ENCODE results near the gene CPNE9. TPM values are rescaled to one million over a fixed set of nuclear protein-coding genes. Genes with fewer than 3 reads are reported as not detected.

Gene CPNE9
- total and polyA plus RNA-seq, 2 of the 8 experiments (the other 6 are each of a cell fraction or from before 2014, with no cell fraction given) = 4.8 to 6.0 TPM

GRCh38 chr3:9776896-9777693 lies 73.5 kb downstream of the CPNE9 start:
- Histone ChIP-seq H2AK5ac (ENCODE audit: low read depth, low read length) (no peak overlapping the region), H3K23me2 (ENCODE audit: low read depth, low read length) (no peaks in the 10 kb centered on the region; the same call in 1 of the 2 replicates), H4K91ac (replicated peaks; ENCODE audit: insufficient read length, low read length) (no peak overlapping the region), H3K9ac (replicated peaks in 1 of 4; ENCODE audit: extremely low read depth in 1 of 4, low read depth in 3 of 4, low read length in 3 of 4) (no peak overlapping the region), H3K4me1 (replicated peaks in 1 of 4; ENCODE audit: control insufficient read depth in 3 of 4, insufficient read depth in 4 of 4, low read length in 3 of 4) (no peaks in the 10 kb centered on the region), H2BK120ac (replicated peaks; ENCODE audit: low read depth, low read length) (no peak overlapping the region), H2BK5ac (ENCODE audit: low read depth, low read length) (no peak overlapping the region), H3K27ac (ENCODE audit: low read depth, low read length) (no peak overlapping the region), H3K9me3 (ENCODE audit: insufficient read depth in 2 of 2, low read depth in 1 of 2, low read length in 1 of 2) (no peaks in the 10 kb centered on the region), H2BK12ac (ENCODE audit: low read depth, low read length) (no peak overlapping the region), H4K8ac (ENCODE audit: extremely low read depth, insufficient read depth, low read length) (no peak overlapping the region), H4K5ac (ENCODE audit: insufficient read length, low read depth, low read length) (no peak overlapping the region), H3K14ac (ENCODE audit: insufficient read length) (no peak overlapping the region), H3K18ac (ENCODE audit: extremely low read depth, low read length) (no peak overlapping the region), H3K4me2 (ENCODE audit: insufficient read depth in 1 of 2, low read depth in 2 of 2, low read length in 2 of 2) (no peak overlapping the region), H2BK15ac (ENCODE audit: low read length) (no peak overlapping the region), H3K23ac (ENCODE audit: insufficient read length) (no peak overlapping the region), H3K4ac (replicated peaks; ENCODE audit: insufficient read length, low read depth, low read length) (no peak overlapping the region), H3K4me3 (ENCODE audit: extremely low read depth in 1 of 4, insufficient read depth in 2 of 4, low read depth in 3 of 4, low read length in 4 of 4) (no peak overlapping the region), H3K36me3 (ENCODE audit: control insufficient read depth in 2 of 4, insufficient read depth in 4 of 4, low read length in 3 of 4) (peaks cover under 1 to 8% (median 7%) of the 10 kb centered on the region in 4 experiments; a peak in 4 of 8 replicates), H2AFZ (ENCODE audit: low read length) (no peak overlapping the region), H4K20me1 (replicated peaks in 1 of 2; ENCODE audit: control insufficient read depth in 1 of 2, insufficient read depth in 2 of 2, low read length in 2 of 2) (no peaks in the 10 kb centered on the region), H3K56ac (replicated peaks; ENCODE audit: insufficient read length, low read depth, low read length) (no peak overlapping the region), H3K79me2 (ENCODE audit: control insufficient read depth in 1 of 2, insufficient read depth in 2 of 2, low read length in 2 of 2) (no peaks in the 10 kb centered on the region), H3K27me3 (replicated peaks in 1 of 4; ENCODE audit: control insufficient read depth in 3 of 4, extremely low read depth in 1 of 4, insufficient read depth in 3 of 4, low read length in 3 of 4) (peaks cover 1 to 11% (median 5%) of the 10 kb centered on the region in 4 experiments; a peak in 6 of 7 replicates), H2BK20ac (ENCODE audit: low read length) (no peak overlapping the region), H3K79me1 (ENCODE audit: low read depth, low read length) (no peaks in the 10 kb centered on the region)
- FAIRE-seq (no peak), DNase-seq (ENCODE audit: low read depth in 1 of 2, low spot score in 2 of 2) (no peak)
- ChIA-PET CTCF (ENCODE audit: partially characterized antibody) (interaction anchor here (0.6 to 1.9 kb wide), 3 partner anchors 9 to 387 kb away, joined by 4 to 9 read pairs (median 4); partner anchors contain the start of gene OGG1), POLR2A (ENCODE audit: partially characterized antibody) (interaction anchor here (0.6 to 2.8 kb wide), 11 partner anchors 8 to 80 kb away, joined by 3 to 10 read pairs (median 4); partner anchors contain the start of genes ARPC4, BRPF1 and TADA3)
- WGBS, 2 experiments (ENCODE audit: extremely low coverage in 1 of 2, insufficient coverage in 1 of 2, insufficient read length in 1 of 2, insufficient replicate concordance in 2 of 2, low coverage in 1 of 2, low lambda C conversion rate in 2 of 2, missing lambda C conversion rate in 1 of 2) = 82 to 100% methylated on average over 1 to 5 of the region's 5 CpGs
- TF ChIP-seq ASH2L (IDR thresholded peaks at IDR 0.05; ENCODE audit: low read length) = no peak
- no peak for TF ChIP-seq SP2 (IDR thresholded peaks at IDR 0.05; ENCODE audit: low read length)
- no peak for TF ChIP-seq EZH2 (IDR thresholded peaks at IDR 0.05; ENCODE audit: low read depth, low read length, severe bottlenecking)
- TF ChIP-seq POLR2A (IDR thresholded peaks at IDR 0.05; ENCODE audit: control extremely low read depth in 1 of 2, low read depth in 2 of 2, low read length in 2 of 2) = no peak
- no peak for TF ChIP-seq HDAC6 (IDR thresholded peaks at IDR 0.05; ENCODE audit: low read depth, low read length)
- no peak for TF ChIP-seq CTCF (IDR thresholded peaks at IDR 0.05; ENCODE audit: control extremely low read depth in 1 of 3, insufficient read depth in 1 of 3, low read depth in 1 of 3, low read length in 3 of 3)
- no peak for TF ChIP-seq SIN3A (conservative IDR thresholded peaks at IDR 0.05 in 1 of 2, IDR thresholded peaks at IDR 0.05 in 1 of 2; ENCODE audit: low read depth in 1 of 2, low read length in 2 of 2)
- no peak for TF ChIP-seq TBP (IDR thresholded peaks at IDR 0.05; ENCODE audit: low read depth, low read length)
- TF ChIP-seq EP300 (IDR thresholded peaks at IDR 0.05; ENCODE audit: borderline replicate concordance in 1 of 2, low read depth in 2 of 2, low read length in 2 of 2) = no peak
